Anterior cingulate cortex (tissue), 58 donors: Measurements from ENCODE around the gene PADI1.

Source experiments
- DNase-seq, 58 donors: peaks; one replicate each; lab custom pipeline; 2025; lab: John Stamatoyannopoulos, UW

PADI1 gene

GRCh38 chr1:17289721-17290120, 84.8 kb downstream of the PADI1 start:
- no peak for DNase-seq

GRCh38 chr1:17290553-17290952, 85.6 kb downstream of the PADI1 start:
- no peak for DNase-seq

- DNase-seq = no peak
These were observed 87.6 kb downstream of the PADI1 start for GRCh38 chr1:17292299-17293160.

GRCh38 chr1:17293681-17294425, 88.9 kb downstream of the PADI1 start:
- DNase-seq = no peak

- no peak for DNase-seq
These were observed 90.4 kb downstream of the PADI1 start for GRCh38 chr1:17295292-17295691.
